Measurements from ENCODE around the gene CDC42BPB.

DNA sequence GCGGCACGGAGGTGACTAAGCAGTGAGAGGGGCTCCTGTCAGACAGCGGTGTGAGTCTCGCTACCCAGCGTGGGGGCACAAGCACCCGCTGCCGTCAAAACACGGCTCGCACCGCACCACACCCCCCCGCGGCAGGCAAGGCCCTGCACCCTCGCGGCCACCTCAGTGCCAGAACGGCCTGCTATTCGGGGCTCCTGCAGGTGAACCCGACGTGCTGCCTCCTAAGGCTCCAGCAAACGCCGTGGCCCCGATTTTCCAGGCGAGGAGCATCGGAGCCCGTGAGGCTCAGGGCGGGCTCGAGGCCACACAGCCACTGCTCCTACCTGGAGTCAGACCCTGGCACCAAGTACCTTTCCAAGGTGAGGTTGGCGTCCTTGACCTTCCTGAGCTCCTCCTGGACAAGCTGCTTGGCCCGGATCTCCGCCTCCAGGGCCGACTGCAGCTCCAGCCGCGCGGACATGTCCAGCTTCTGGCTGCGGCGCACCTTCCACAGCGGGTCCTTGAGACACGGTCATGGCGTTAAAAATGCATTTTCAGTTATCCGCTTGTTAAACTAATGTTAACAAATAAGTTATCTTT is 93.1 kb downstream of the CDC42BPB start:
- no peak for TF ChIP-seq EP300 (IDR thresholded peaks at IDR 0.05)
- TF ChIP-seq, protein P1, sequence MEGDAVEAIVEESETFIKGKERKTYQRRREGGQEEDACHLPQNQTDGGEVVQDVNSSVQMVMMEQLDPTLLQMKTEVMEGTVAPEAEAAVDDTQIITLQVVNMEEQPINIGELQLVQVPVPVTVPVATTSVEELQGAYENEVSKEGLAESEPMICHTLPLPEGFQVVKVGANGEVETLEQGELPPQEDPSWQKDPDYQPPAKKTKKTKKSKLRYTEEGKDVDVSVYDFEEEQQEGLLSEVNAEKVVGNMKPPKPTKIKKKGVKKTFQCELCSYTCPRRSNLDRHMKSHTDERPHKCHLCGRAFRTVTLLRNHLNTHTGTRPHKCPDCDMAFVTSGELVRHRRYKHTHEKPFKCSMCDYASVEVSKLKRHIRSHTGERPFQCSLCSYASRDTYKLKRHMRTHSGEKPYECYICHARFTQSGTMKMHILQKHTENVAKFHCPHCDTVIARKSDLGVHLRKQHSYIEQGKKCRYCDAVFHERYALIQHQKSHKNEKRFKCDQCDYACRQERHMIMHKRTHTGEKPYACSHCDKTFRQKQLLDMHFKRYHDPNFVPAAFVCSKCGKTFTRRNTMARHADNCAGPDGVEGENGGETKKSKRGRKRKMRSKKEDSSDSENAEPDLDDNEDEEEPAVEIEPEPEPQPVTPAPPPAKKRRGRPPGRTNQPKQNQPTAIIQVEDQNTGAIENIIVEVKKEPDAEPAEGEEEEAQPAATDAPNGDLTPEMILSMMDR (IDR thresholded peaks at IDR 0.05), result no peak
- no peak for TF ChIP-seq POLR2A (IDR thresholded peaks at IDR 0.05)

Data from upper lobe of left lung (tissue), 4 donors.